Urothelium cell line (cell line): ENCODE results near the gene SLC22A4.

ENCODE experiments used
- DNase-seq: peaks from one replicate; pipeline ENCODE4 v3.0.0; 2011; ENCODE audit warnings: low spot score, mixed read lengths
- FAIRE-seq: peaks from 2 replicates; lab custom pipeline; 2011; peaks lifted over from hg19 to GRCh38; lab: Jason Lieb, UNC

The SLC22A4 gene

DNA sequence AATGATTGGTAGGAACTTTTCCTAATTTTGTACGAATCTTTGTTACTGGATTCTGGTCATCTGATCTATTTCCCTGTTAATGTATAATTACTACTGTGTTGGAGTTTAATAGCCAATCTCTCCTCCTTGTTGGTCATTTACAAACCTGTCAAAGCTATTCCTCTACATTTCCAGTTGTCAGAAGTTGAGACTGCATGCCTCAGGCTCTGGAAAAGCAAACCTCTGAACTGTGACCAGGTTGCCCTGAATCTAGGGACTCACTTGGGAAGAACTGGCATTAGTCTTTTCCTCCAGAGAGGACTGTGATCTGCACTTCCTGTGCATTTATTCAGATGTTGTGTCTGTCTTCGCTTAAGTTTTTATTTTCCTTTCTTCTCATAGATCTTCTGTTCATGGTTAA is 20.6 kb upstream of the SLC22A4 start:
- DNase-seq (no peak), FAIRE-seq (no peak)

DNA sequence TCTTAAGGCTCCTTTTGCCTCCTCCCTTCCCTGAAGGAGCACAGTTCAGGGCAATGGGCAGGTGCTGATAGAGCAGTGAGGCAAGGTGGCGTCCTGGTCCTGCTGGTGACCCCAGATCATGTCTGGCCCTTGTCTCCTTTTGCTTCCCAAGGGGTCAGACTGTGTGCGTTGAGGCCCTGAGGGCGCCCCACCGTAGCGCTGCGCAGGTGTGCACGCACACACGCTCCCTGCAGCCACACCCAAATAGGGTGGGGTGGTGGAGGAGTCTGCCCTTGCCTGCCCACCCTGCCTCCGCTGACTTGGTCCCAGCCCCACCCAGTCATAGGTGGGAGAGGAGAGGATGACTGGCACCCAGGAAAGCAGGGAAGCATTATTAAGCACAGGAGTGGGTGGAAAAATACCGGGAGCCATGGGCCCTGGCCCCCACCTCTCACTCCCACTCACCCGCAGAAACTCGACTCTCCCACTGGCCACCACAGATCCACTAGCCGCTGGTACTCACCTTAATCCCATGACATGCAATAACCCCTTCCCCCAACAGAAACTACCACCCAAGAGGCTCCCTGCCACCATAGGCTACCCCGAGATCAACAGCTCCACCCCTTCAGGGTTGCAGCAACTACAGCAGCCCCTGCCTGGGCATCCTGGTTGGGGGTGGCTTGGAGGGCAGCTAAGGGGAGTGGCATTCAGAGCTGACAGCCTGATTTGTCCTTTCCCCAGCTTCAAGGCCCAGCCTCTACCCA is 20.0 kb upstream of the SLC22A4 start:
- no peak for DNase-seq

DNA sequence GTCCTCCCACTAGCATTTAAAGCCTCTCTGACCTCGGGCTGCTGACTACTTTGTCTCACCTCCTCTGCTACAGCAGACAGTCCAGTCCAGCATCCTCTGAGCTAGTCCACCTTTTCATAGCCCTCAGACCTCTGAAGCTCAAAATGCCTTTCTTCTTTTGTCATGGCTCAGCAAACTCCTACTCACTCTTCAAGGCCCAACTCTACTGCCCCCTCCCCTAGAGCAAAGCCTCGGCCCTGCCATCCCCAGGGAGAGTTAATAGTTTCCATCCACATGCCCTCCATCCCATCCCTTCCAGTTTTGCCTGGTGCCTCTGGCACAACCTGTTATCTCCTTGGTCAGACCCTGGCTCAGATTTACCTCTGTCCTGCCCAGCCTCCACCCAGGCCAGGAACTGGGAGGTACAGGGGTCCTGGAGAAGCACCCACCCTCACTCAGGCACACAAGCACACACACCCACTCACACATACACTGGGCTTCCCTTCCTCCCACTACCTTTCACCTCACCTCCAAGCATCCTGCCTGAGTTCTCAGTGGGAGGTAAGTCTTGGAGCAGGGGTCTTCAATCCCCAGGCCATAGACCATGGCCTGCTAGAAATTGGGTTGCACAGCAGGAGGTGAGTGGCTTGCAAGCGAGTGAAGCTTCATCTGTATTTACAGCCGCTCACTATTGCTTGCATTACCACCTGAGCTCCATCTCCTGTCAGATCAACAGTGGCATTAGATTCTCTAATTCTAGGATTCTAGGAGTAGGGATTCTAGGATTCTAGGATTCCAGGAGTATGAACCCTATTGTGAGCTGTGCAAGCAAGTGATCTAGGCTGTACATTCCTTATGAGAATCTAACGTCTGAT is 18.6 kb upstream of the SLC22A4 start:
- DNase-seq, result no peak
- FAIRE-seq, result no peak

More for the DNA sequence above, 20.0 kb upstream of the SLC22A4 start:
- no peak for FAIRE-seq

DNA sequence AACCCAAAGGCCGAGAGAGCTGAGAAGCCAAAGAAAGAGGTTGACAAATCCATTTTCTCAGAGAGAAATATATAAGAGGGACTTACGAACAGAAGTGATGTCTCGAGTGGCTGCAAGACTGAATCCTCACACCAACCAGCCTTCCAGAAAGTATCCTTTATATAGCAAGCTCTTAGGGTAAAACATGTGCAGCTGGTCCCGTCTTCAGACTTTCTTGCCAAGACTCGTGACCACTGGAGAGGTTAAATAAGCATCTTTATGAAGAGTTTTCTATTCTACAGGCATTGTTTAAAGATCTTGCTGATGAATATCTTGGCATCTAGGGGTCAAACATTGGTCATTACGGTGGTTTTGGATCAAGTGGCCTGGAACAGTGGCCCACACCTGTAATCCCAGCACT is 16.9 kb upstream of the SLC22A4 start:
- DNase-seq, result no peak
- no peak for FAIRE-seq

DNA sequence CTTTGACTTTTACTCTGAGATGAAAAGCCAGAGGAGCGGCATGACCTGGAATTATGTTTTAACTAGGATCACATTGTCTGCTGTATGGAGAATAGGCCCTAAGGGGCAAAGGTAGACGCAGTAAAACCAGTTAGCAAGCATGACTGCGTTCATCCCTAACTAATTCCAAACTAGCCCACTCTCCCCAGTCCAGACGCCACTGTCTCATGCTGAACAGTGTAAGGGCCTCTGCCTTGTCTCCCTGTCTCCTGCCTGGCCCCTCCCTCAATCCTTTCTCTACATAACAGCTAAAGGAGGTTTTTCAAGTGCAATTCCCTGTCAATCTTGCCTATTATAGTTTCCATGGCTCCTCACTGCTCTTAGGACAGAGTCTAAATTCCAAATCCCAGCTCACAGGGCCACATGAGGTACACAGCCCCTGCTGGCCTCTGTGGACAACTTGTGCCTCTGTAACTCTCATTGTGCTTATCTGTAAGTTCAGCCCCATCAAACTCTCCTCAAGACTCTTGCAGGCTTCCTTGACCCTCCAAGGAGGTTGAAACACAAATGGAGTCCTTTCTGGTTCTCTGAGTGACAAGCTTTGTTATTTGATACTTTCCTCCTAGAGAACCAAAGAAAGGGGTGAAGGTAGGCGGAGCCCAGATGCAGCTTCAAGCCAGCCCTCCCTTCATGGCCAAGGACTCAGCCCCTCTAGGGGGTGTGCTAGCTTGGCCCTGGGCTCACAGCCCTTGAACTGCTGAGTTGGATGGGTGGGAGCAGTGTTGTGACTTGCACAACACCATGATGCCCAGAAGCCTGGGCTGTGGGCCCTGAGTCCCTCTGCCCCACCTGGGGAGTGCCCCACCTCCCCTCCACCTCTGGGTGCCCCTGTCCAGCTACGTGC is 16.0 kb upstream of the SLC22A4 start:
- DNase-seq (no peak), FAIRE-seq (peak; percentile 48)

DNA sequence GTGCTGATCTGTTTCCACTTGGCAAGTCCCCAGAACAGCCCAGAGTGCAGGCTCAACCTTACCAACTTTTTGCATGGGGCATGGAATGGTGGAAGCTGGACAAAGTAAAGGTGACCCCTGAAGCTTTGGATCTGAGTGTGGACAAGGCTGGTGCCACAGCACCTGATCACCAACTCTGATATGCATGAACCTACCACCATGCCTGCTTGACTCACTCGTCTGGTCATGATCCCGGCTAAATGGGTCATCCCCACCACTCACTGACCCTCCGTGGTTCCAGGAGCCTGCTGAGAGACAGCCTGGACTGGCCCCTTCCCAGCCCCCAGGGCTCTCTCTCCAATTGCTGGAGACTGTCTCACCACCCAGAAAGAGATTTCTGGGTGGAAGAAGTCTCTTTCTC is 14.4 kb upstream of the SLC22A4 start:
- DNase-seq, result no peak
- FAIRE-seq, result no peak

DNA sequence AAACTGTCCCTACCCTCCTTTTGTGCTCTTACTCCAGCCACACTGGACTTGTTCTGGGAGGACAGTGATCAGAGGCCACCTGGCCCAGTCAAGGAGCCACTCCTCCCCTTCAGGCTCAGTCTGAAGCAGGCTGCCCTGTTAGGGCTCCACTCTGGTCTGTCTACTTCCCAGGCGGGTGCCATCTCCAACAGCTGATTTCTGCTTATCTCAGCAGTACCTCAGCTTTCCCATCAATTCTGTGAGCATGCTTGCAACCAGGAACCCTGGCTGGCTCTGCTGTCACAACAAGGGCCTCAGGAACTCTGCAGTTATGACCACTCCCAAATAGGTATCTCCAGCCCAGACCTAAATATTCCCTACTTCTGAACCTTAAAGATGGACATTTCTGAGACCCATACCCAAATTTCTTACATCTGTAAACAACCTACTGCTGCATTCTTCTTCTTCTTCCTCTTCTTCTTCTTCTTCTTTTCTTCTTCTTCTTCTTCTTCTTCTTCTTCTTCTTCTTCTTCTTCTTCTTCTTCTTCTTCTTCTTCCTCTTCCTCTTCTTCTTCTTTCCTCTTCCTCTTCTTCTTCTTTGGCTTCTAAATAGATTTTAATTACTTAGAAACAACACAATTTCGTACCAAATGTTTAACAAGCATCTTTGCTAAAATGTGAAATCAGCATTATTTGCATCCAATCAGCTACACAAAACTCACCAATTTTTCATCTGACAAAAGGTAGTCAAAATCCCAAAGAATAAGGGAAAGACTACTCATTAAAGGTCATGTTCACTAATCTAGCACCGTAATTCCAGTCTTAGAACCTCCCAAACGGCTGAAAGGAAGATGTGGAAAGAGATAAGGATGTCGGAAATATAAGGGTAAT is 13.6 kb upstream of the SLC22A4 start:
- no peak for FAIRE-seq
- no peak for DNase-seq

DNA sequence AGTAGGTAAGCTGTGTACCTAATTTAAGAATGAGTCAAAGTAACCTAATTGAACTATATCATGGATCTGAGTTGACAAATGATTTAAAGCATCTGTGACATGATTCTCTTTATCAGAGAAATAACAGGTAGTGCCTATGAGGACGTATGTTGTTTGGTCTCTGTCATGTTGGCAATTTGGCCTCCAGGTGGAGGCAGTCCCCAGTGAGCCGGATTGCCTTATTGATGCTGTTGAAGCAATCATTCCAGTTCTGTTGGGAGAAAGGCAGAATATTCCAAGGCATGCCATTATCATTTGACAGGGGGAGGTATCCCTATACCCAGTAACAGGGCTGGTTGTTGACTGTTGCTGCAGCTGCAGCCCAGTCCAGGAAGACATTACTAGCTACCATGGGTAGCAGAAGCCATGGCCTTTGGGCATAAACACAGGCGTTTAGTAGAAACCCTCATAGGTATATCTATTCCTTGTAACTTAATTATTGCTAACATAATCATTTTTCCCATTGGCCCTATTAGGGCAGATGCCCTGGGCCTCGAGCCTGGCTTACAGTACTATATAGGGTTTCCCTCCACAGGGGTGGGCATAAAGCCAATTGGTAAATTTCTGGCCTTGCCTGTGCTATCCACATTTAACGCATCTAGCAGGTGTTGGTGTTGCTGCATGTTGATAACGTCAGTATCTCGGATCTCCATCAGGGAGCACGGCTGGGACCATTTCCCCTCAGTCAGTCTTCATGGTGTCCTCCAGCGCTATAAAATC is 12.2 kb upstream of the SLC22A4 start:
- FAIRE-seq, result peak; percentile 20
- no peak for DNase-seq

DNA sequence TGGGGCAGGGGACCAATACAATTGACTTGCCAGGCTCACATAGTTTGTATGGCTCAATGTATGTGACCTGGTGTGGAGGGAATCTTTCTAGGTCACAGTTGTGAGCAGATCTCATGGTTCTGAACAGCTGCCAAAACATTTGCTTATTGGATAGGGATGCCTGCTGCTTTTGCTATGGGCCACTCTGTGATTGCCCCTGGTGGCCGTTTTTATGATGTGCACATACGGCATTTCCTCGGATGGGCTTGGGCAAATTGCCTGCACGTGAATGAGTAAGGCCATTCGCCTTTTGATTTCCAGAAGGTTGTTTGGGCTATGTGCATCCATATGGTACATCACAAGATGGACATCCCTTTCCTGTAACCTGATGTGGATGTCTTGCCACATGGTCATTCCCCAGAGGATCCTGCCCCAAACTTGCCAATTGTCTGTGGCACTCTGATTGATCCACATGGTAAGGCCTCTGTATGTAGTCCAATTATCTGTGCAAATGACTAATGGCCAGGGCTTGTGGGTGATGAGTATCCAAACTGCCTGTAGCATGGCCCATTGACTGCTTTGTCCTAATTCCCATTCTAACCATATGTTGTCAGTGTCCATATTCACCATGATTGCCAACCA is 10.7 kb upstream of the SLC22A4 start:
- no peak for FAIRE-seq

DNA sequence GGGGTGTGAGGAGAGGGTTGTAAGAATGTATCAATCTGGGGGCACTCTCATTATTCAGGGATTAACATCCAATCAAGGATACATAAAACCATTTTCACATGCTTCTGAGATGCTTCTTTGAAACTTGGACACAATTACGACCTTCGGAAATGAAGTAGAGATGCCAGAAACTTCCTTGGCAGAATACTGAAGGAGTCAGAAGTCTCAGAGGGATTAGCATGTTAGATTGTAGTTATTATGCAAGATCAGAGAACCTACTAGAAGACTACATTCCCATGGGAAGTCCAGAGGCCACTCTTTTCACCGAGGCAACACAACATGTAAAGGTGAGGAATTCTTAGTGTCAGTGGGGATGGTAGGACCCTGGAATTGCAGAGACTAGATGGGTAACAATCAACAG is 5.1 kb upstream of the SLC22A4 start:
- no peak for FAIRE-seq
- no peak for DNase-seq

More for the DNA sequence above, 10.7 kb upstream of the SLC22A4 start:
- DNase-seq, result peak; percentile 49

DNA sequence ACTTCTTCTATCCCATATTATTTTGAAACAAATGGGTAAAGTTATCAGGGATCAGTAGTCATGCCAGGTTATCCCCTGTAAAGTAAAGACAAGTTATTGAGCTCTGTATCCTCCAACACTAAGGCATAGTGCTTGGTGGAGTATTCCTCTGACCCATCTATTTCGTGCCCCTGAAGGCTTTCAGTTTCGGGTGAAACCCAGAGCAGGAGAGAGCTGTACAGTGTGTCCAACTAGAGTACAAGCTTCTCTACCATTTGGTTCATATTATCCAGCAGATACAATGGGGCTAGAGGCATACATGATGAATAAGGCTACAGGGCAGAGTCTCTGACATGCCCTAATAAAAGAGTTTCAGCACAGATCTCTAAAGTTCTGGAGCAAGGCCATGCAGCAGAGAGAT is 3.2 kb upstream of the SLC22A4 start:
- DNase-seq (no peak), FAIRE-seq (no peak)

DNA sequence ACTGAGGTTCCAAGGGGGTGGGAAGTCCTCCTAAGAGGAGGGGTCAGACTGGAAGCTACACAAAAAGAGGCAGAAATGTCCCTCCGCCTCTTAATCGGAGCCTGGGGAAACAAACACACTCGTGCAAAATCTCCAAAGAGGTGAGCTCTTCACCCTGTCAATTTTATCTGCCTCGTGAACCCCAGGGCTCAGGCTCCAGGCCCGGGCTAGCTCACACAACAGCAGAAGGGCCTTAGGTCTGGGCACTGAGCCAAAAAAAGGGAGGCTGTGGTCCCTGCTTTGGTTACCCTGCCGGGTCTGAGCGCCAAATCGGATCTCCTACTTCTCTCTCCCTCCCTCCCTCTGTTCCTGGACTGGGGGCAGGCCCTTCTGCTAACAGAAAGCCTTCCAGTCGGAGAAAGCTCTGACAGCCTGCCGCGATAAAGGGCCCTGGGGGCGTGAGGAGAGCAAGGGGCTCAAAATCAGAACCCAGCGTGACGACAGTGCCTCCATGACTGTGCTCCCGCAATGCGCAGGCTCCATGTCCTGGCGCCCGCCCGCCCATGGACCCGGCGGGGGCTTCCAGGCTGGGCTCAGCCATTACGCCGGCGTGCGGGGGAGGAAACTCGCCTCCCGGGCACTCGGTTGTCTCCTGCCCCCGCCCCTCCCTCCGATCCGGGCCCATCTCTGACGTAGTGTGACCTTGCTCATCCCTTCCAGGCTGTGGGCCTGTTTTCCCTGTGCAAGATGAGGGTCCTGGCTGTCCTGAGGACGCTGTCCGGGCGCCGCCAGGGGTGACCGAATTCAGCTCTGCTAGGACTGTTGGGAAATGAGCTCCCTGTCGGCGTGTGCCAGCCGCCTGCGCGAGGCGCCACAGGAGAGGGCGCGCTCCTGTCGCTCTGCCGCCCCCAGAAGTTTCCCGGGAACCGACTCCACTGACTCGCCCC is 865 bp upstream of the SLC22A4 start:
- FAIRE-seq (peak; percentile 5), DNase-seq (peak; percentile 90)

DNA sequence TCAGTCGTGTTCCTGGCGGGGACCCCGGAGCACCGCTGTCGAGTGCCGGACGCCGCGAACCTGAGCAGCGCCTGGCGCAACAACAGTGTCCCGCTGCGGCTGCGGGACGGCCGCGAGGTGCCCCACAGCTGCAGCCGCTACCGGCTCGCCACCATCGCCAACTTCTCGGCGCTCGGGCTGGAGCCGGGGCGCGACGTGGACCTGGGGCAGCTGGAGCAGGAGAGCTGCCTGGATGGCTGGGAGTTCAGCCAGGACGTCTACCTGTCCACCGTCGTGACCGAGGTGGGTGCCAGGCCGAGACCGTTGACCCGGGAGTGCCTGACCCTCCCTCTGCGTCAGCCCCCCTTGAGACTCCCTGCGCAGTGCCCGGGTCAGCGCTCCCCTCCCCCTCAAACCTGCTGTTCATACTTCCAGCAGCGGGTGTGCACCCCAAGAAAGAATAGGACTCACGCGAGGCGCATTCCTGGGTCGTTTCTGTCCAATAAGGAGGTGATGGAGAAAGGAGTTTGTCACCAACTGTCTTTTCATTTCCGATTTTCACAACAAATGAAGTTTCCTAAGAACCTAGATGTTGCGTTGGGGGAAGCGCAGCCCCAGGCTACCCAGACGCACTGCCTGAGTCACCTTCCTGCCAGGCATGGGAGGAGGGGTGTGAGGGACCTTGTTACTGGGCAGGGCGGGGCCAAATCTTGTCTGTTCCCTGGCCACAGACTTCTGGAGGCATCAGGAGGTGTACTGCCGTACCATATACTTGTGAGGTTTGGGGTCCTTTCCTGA is 722 bp downstream of the SLC22A4 start:
- FAIRE-seq, result peak; percentile 67

DNA sequence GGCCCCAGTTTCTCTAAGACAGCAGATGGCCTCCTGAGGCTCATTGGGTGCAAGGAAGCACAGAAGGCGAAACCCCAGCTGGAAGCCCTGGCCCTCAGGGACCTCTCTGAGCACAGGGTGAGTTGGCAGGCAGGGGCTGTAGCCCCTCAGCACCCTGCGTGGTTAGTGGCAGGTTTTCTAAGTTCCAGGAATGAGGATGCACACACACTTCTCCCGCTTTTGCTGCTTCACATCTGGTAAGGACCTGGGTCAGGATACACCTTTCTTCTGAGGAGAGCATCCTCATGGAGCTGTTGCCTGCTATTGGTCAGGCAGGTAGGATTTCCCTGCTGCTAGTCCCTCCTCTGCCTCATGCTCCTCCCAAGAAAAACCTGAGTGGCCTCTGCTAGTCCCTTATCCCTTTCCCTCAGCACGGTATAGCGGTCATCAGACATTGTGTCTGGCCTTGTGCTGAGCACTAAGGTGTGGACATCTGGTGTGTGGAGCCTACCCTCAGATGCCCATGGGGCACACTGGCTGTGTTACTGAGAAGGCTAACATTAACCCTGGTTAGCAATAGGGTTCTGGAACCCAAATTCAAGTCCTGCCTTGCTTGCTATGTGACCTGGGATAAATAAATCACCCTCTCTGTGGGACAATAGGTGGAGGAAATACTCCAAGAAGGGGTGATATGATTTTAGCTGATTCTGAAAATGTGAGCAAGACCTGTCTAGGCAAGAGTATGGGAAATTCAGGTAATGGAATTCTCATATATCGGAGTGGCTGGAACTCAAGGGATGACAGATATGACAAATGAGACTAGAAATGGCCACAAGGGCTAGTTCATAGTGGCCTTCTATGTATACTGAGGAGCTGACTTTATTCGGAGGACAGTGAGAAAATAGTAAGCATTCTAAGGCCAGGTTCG is 1.6 kb downstream of the SLC22A4 start:
- DNase-seq (peak; percentile 35), FAIRE-seq (no peak)

More for the DNA sequence above, 722 bp downstream of the SLC22A4 start:
- DNase-seq, result peak; percentile 86

DNA sequence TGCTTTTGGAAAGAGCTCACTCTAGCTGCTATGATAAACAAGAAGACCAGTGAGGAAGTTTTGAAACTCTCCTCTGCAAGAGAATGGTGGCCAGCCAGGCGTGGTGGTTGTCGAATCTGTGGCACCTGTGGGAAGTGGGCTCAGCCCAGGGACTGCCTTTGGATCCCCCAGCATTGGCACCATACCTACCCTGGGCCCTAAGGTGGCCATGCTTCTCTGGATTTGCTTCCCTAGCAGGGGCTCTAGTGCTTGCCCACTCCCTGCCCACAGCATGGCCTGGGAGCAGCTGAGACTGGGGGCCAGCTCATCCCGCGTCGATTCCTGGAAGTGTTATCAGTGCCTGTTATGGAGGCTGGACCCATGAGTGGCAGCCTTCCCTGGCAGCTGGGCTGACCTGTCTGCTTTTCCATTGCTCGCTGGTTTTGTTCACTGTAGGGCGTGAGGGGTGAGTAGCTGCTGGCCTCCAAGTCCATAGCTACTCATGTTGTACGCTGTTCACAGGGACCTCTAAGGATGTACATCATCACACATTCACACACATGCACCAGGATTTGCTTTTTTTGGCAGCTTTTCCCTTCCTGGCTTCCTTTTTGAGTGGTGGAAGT is 2.3 kb downstream of the SLC22A4 start:
- FAIRE-seq (no peak), DNase-seq (no peak)
